SK-N-SH treated with all-trans-retinoic acid at 6 μM for 48 hours (cell line): ENCODE data around the gene LSM3.

Source experiments
- ARNTL ChIP-seq: fragments of 450-650 bp; formaldehyde crosslinking; IDR thresholded peaks from 2 replicates; pipeline ENCODE4 v1.5.0; 2020; ENCODE audit warnings: low read depth, mild to moderate bottlenecking, moderate library complexity, borderline replicate concordance
- CSDC2 ChIP-seq: fragments of 250-450 bp; sonication (Bioruptor Pico); IDR thresholded peaks from 2 replicates; pipeline ENCODE4 v1.5.0; 2020; ENCODE audit warnings: mild to moderate bottlenecking, moderate library complexity
- ESRRG ChIP-seq: fragments of 250-450 bp; sonication (Bioruptor Pico); IDR thresholded peaks from 2 replicates; pipeline ENCODE4 v1.6.1; 2021; ENCODE audit warnings: mild to moderate bottlenecking
- OSR1 ChIP-seq: fragments of 250-450 bp; sonication (Bioruptor Pico); IDR thresholded peaks from 2 replicates; pipeline ENCODE4 v1.8.0; 2022; ENCODE audit warnings: moderate library complexity, mild to moderate bottlenecking, inconsistent platforms
- RARB ChIP-seq: fragments of 250-450 bp; sonication (Bioruptor Pico); IDR thresholded peaks from 2 replicates; pipeline ENCODE4 v1.8.0; 2021; ENCODE audit warnings: mild to moderate bottlenecking, moderate library complexity
- SNAI2 ChIP-seq: fragments of 250-450 bp; sonication (Bioruptor Pico); IDR thresholded peaks from 2 replicates; pipeline ENCODE4 v1.5.0; 2020; ENCODE audit warnings: mild to moderate bottlenecking, moderate library complexity
- ZFP3 ChIP-seq: fragments of 250-450 bp; sonication (Bioruptor Pico); IDR thresholded peaks from 2 replicates; pipeline ENCODE4 v1.5.0; 2020; ENCODE audit warnings: mild to moderate bottlenecking, moderate library complexity
- ZNF8 ChIP-seq: fragments of 450-650 bp; formaldehyde crosslinking; IDR thresholded peaks from 2 replicates; pipeline ENCODE4 v1.5.0; 2020; ENCODE audit warnings: mild to moderate bottlenecking, moderate library complexity
- TF ChIP-seq, protein P1 (sequence below): fragments of 250-450 bp; sonication (Bioruptor Pico); IDR thresholded peaks from 2 replicates; pipeline ENCODE4 v1.5.1; 2021; ENCODE audit warnings: mild to moderate bottlenecking, moderate library complexity
- TF ChIP-seq, protein P2 (sequence below): fragments of 250-450 bp; sonication (Bioruptor Pico); IDR thresholded peaks from 2 replicates; pipeline ENCODE4 v1.5.0; 2020; ENCODE audit warnings: mild to moderate bottlenecking, moderate library complexity
- TF ChIP-seq, protein P3 (sequence below): fragments of 250-450 bp; sonication (Bioruptor Pico); IDR thresholded peaks from 2 replicates; pipeline ENCODE4 v1.5.1; 2020; ENCODE audit warnings: low read depth, mild to moderate bottlenecking, moderate library complexity
- TF ChIP-seq, protein P4 (sequence below): fragments of 250-450 bp; sonication (Bioruptor Pico); IDR thresholded peaks from 2 replicates; pipeline ENCODE4 v1.8.0; 2021; ENCODE audit warnings: low read depth, mild to moderate bottlenecking, moderate library complexity, borderline replicate concordance
- TF ChIP-seq, protein P5 (sequence below): fragments of 250-450 bp; sonication (Bioruptor Pico); IDR thresholded peaks from 2 replicates; pipeline ENCODE4 v1.8.0; 2020; ENCODE audit warnings: mild to moderate bottlenecking, moderate library complexity, borderline replicate concordance

DNA sequence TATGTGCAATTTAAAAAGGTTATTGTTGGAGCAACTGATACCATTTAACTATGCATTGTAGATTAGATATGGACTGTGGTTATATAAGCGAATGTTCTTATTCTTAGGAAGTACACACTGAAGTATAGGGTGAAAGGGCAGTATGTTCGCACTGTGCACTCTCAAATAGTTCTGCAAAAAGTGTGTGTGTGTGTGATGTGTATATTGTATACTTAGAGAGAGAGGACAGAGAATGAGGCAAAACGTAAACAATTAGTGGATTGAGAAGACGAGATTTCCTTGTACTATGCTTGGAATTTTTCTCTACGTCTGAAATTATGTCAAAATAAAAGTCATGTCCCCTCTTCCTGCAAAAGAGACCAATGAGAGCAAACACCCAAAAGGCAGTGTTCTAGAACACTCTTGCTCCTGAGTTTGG is 30.4 kb downstream of the LSM3 start:
- TF ChIP-seq ESRRG (CRISPR knock-in tag) (no peak), CSDC2 (no peak), ZFP3 (CRISPR knock-in tag) (no peak), RARB (CRISPR knock-in tag) (no peak), ZNF8 (CRISPR knock-in tag) (no peak), SNAI2 (no peak), OSR1 (no peak), ARNTL (CRISPR knock-in tag) (no peak)
- TF ChIP-seq, protein P1, sequence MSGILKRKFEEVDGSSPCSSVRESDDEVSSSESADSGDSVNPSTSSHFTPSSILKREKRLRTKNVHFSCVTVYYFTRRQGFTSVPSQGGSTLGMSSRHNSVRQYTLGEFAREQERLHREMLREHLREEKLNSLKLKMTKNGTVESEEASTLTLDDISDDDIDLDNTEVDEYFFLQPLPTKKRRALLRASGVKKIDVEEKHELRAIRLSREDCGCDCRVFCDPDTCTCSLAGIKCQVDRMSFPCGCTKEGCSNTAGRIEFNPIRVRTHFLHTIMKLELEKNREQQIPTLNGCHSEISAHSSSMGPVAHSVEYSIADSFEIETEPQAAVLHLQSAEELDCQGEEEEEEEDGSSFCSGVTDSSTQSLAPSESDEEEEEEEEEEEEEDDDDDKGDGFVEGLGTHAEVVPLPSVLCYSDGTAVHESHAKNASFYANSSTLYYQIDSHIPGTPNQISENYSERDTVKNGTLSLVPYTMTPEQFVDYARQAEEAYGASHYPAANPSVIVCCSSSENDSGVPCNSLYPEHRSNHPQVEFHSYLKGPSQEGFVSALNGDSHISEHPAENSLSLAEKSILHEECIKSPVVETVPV (CRISPR knock-in tag): no peak
- TF ChIP-seq, protein P2, sequence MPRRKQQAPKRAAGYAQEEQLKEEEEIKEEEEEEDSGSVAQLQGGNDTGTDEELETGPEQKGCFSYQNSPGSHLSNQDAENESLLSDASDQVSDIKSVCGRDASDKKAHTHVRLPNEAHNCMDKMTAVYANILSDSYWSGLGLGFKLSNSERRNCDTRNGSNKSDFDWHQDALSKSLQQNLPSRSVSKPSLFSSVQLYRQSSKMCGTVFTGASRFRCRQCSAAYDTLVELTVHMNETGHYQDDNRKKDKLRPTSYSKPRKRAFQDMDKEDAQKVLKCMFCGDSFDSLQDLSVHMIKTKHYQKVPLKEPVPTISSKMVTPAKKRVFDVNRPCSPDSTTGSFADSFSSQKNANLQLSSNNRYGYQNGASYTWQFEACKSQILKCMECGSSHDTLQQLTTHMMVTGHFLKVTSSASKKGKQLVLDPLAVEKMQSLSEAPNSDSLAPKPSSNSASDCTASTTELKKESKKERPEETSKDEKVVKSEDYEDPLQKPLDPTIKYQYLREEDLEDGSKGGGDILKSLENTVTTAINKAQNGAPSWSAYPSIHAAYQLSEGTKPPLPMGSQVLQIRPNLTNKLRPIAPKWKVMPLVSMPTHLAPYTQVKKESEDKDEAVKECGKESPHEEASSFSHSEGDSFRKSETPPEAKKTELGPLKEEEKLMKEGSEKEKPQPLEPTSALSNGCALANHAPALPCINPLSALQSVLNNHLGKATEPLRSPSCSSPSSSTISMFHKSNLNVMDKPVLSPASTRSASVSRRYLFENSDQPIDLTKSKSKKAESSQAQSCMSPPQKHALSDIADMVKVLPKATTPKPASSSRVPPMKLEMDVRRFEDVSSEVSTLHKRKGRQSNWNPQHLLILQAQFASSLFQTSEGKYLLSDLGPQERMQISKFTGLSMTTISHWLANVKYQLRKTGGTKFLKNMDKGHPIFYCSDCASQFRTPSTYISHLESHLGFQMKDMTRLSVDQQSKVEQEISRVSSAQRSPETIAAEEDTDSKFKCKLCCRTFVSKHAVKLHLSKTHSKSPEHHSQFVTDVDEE (CRISPR knock-in tag): no peak
- TF ChIP-seq, protein P3, sequence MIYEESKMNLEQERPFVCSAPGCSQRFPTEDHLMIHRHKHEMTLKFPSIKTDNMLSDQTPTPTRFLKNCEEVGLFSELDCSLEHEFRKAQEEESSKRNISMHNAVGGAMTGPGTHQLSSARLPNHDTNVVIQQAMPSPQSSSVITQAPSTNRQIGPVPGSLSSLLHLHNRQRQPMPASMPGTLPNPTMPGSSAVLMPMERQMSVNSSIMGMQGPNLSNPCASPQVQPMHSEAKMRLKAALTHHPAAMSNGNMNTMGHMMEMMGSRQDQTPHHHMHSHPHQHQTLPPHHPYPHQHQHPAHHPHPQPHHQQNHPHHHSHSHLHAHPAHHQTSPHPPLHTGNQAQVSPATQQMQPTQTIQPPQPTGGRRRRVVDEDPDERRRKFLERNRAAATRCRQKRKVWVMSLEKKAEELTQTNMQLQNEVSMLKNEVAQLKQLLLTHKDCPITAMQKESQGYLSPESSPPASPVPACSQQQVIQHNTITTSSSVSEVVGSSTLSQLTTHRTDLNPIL: no peak
- TF ChIP-seq, protein P4, sequence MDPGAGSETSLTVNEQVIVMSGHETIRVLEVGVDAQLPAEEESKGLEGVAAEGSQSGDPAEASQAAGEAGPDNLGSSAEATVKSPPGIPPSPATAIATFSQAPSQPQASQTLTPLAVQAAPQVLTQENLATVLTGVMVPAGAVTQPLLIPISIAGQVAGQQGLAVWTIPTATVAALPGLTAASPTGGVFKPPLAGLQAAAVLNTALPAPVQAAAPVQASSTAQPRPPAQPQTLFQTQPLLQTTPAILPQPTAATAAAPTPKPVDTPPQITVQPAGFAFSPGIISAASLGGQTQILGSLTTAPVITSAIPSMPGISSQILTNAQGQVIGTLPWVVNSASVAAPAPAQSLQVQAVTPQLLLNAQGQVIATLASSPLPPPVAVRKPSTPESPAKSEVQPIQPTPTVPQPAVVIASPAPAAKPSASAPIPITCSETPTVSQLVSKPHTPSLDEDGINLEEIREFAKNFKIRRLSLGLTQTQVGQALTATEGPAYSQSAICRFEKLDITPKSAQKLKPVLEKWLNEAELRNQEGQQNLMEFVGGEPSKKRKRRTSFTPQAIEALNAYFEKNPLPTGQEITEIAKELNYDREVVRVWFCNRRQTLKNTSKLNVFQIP (CRISPR knock-in tag): no peak
- TF ChIP-seq, protein P5, sequence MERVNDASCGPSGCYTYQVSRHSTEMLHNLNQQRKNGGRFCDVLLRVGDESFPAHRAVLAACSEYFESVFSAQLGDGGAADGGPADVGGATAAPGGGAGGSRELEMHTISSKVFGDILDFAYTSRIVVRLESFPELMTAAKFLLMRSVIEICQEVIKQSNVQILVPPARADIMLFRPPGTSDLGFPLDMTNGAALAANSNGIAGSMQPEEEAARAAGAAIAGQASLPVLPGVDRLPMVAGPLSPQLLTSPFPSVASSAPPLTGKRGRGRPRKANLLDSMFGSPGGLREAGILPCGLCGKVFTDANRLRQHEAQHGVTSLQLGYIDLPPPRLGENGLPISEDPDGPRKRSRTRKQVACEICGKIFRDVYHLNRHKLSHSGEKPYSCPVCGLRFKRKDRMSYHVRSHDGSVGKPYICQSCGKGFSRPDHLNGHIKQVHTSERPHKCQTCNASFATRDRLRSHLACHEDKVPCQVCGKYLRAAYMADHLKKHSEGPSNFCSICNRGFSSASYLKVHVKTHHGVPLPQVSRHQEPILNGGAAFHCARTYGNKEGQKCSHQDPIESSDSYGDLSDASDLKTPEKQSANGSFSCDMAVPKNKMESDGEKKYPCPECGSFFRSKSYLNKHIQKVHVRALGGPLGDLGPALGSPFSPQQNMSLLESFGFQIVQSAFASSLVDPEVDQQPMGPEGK (CRISPR knock-in tag): no peak
